GM12801 (cell line): ENCODE measurements around the gene ID3.

ENCODE experiments used
- TF ChIP-seq, protein P1 (sequence below): IDR thresholded peaks from one replicate; pipeline ENCODE4 v1.5.1; 2011; ENCODE audit warnings: control low read depth; ENCODE audit not compliant: insufficient read length; ENCODE audit errors: extremely low read depth

ID3 gene

DNA sequence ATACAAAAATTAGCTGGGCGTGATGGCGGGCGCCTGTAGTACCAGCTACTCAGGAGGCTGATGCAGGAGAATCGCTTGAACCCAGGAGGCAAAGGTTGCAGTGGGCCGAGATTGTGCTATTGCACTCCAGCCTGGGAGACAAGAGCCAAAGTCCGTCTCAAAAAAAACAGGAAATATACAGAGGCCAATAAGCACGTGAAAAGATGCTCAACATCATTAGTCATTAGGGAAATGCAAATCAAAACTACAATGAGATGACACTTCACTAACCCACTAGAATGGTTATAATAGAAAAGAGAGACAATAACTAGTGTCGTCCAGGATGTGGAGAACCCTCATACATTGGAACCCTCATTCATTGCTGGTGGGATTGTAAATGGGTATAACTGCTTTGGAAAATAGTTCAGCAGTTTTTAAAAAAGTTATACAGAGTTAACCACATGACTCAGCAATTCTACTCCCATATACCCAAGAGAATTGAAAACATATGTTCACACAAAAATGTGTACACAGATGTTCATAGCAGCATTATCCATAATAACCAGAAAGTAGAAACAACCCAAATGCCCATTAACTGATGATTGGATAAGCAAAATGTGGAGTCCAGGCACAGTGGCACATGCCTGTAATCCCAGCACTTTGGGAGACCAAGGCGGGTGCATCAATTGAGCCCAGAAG lies 21.9 kb downstream of the ID3 start:
- TF ChIP-seq, protein P1, sequence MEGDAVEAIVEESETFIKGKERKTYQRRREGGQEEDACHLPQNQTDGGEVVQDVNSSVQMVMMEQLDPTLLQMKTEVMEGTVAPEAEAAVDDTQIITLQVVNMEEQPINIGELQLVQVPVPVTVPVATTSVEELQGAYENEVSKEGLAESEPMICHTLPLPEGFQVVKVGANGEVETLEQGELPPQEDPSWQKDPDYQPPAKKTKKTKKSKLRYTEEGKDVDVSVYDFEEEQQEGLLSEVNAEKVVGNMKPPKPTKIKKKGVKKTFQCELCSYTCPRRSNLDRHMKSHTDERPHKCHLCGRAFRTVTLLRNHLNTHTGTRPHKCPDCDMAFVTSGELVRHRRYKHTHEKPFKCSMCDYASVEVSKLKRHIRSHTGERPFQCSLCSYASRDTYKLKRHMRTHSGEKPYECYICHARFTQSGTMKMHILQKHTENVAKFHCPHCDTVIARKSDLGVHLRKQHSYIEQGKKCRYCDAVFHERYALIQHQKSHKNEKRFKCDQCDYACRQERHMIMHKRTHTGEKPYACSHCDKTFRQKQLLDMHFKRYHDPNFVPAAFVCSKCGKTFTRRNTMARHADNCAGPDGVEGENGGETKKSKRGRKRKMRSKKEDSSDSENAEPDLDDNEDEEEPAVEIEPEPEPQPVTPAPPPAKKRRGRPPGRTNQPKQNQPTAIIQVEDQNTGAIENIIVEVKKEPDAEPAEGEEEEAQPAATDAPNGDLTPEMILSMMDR, result no peak

DNA sequence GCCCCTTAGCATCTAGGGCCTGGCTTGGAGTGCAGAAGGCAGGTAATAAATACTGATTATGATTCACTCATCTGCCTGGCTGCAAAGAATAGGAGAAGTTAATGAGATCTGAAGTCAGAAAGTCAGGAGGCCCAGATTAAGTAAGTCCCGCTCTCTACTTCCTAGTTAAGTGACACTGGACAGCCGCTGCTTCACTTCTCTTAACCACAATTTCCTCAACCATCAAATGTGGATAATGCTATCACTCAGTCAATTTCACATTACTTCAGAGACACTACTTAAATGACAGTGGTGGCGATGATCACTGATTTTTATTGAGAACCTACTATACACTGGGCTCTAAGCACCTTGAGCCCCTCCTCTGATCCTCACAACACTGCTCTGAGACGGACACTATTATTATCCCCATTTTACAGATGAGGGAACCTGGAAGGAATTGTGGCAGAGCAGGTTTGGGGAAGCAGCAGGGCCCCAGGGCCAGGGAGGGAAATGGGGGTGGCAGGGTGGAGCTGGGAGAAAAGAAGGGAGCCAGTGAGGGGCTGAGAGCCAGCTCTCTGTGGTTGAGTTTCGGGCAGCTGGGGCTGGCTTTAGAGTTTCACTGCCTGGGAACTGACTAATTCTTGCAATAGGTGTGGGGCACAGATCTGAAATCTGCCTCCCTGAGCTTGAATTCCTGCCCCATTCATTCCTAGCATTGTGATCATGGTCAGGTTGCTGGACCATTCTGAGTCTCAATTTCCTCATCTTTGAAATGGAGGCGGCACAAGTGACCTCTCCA lies 25.9 kb downstream of the ID3 start:
- TF ChIP-seq, protein P1, result no peak

DNA sequence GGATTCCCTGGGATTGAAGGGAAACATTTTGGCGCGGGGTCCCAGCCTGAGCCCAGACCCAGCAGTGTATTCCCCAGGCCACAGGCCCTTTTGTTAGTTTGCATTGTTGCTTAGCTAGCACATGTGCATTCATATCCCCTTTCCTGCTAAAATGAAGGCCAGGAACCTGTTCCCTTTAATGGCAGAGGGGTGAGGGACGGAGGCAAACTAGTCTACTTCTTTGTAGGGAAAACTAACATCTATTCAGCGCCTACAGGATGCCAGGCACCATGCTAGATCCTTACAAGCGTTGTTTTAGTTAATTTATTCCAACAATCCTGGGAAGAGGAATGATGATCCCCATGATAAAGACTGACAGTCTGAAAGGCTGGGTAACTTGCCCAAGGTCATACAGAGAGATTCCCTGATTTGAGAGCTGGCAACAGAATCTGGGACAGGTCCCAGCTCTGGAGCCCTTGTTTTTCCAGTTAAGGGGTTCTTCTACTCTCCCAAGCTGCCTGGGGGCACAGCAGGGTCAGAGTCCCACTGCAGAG lies 27.7 kb downstream of the ID3 start:
- TF ChIP-seq, protein P1, result no peak

DNA sequence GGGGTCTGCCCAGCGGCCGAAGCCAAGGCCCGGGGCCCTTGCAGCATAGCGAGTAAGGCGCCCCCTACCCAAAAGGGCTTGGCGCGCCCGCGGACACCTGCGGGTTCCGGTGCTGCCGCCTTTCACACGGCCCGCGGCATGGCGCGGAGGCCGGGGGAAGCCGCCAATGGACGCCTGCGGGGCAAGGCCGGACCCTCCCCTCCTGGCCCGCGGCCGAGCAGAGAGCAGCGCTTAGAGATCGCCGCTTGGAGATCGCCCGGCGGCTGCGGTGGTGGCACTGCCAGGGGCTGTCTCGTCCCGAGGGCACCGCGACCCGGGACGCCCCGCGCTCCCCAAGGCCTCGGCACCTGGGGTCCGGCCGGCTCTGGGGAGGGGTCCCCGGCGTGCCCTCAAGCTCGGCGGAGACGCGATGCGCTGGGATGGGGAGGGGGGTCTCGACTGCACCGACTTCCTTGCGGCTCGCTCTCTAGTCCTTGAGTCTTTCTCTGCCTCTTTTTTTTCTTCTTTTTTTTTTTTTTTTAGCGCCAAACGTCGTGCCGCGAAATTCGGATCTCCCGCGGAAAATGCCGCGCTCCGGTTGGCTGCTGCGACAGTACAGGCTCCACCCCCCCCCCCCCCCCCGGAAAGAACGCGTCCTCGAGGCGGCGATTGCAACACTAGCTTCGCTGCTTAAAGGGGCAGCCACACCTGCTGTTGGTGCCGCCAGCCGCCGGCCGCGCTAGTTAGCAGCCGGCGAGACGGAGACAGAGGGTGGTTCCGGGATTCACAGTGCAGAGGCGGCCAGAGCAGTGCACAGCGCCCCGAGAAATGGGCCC lies 28.3 kb downstream of the ID3 start, which contains the start of gene E2F2:
E2F2 (minus strand) TSS at position 487 of the 815 bp plus-strand sequence; CDS start at position 47, 440 bp downstream.
- TF ChIP-seq, protein P1, result no peak

DNA sequence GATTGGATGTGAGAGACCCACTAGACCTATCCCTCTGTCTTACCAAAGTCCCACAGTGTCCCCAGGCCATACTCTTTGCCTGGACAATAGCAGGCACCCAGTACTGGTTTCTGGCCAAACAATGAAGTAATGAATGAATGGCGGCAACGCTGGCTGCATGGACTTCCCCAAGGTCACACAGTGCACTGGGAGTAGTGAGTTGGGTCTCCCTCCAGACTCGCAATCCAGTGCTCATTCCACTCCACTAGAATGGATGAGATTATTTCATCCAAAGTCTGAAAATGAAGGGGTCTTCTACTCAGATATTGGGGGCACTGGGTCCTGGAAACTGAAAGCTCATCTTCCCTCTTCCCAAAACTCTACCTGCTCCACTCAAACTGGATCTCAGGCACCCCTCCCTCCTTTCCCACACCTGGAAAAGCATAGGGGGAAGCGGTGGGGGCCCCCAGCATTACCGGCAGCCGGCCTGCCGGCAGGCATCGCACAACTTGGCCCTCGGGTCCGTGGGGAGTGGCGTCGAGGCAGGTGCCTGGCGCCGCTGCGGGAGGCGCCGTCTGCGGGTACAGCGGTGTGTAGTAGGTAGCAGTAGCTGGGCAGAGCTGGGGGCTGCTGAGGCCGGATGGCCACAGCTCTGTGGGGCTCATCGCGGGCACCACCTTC lies 29.1 kb downstream of the ID3 start:
- TF ChIP-seq, protein P1, result no peak

DNA sequence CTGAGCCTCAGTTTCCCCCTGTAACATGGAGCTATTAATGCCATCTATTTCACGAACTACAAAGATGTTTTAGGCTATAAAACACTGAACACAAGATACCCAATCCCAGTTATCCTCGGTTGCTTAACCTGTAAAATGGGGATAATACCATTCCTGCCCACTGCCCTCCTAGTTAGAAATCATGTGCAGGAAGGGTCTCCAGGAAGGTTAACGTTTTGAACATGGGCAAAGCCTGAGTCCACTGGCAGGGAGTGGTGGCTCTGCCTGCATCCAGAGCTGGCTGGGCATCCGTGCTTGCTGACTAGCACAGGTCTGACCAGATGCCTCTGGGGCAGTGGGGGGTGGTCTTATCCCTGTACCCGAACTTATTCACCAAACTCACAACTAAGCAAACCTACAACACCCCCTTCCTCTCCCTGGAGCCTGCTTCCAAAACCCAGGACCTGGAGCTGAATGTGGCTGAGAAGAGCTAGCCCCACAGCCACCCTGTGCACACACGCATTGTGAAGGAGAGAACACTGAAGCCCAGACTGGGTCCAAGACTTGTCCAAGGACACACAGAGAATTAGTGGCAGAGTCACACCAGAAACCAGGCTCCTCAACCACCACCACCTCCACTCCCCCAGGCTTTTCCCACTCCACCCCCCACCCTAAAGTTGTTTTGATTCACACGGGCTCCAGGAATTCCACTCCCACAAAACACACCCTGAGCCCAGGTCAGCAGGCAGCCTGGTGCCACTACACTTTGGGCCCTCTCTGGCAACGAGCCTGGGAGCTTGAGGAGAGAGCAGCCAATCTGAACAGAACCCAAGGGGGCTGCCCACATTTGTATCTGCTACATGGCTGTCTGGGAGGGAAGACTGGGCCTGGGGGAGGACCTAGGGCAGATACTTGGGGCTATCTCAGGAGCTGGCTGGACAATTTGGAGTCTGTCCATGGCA lies 29.9 kb downstream of the ID3 start:
- TF ChIP-seq, protein P1, result no peak
